Measurements from ENCODE around the gene KIF1A.

KIF1A gene

DNA sequence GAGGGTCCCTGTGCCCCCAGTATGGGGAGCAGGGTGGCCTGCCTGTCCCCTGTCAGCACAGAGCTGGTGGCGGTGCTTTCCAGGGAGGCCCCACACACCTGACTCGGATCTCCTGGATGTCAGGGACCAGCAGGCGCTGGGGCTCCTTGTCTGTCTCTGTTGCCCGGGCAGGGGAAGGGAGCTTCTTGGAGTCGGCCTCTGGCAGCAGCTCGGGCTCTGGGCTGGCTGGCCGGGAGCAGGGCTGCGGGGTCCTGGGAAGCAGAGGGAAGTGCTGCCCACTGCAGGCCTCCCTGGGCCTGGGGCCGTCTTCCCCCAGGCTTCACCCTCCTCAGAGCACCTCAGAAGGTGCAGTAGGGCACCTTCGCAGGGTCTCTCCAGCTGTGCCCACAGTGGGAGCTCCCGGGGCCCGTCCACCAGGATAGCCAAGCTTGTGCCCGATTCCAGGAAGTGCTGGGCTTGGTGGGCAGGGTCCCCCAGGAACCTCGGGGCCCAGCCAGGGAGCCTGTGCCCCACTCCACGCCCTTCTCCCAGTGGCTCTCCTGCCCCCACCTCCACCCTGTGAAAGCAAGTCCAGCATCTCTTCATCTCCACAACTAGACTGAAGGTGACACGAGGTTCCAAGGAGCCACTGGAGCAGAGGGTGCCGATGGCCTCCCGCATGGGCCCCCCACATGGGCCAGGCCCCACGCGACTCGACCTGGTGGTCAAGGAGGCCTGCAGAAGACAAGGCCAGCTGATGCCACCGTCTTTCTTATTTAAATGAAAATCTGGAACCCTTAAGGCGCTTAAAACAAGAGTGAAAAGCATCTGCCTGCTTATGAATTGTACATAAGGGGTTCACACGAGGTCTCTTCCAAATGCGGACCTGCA is 100.1 kb downstream of the KIF1A start:
- no peak for DNase-seq (ENCODE audit: low spot score)

DNA sequence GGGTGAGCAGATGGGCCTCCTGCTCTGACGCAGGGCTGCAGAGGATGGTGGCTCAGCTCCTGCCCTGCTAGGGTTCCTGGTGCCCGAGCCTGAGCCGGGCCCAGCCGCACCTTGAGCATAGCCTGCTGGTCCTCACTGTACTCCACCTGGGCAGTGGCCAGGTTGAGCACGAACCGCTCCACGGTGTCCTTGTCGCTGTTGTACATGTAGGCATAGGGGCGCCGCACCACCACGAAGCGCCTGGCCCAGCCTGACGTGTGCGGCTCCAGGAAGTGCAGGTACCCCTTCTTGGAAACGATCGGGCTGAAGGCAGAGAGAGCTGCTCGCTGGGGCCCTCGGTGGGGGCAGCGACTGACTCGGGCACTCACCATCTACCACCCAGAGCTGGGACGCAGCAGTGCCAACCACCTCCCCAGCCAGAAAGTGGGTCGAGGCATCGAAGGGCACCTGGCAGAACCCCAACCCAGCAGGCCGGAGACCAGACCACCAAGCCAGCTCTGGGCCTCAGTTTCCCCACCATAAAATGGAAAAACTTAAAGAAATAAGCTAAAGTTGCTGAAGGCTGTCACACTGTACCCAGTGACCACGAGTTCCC is 101.0 kb downstream of the KIF1A start:
- DNase-seq (ENCODE audit: low spot score) = no peak

DNA sequence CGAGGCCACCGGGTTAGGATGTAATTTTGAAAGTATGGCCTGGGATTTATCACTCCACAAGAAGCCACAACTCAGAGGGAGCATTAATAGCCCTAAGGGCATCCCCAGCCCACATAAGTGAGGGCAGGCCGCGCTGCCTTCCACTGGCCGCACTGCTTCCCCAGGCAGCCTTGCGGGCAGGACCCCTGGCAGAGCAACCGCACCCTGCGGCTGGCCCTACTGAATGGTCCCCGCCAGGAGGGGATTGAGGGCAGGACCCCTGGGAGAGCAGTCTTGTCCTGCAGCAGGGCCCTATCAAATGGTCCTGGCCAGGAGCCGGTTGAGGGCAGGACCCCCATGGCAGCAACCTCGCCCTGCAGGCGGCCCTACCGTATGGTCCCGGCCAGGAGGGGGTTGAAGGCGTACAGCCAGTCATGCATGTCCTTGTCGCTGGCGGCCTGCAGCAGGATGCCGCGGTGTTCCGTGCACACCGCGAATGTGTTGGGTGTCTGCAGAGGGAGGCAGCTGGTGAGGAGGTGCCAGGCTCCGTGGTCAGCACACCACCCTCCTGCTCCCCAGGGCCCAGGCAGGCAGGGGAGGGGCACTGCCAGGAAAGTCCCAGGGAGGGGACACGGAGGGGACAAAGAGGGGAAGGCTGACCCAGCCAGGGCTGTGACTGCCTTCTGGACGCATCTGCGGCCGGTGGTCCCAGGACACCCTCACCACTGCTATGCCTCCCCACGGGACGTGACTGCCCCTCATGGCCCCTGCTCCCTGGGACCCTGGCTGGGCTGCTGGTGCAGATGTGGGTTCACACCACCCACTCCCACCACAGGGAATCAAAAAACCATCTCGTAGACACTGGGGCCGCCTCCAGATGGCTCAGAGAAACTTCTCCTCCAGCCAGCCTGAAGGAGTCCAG is 102.1 kb downstream of the KIF1A start:
- DNase-seq (ENCODE audit: low spot score) = no peak

DNA sequence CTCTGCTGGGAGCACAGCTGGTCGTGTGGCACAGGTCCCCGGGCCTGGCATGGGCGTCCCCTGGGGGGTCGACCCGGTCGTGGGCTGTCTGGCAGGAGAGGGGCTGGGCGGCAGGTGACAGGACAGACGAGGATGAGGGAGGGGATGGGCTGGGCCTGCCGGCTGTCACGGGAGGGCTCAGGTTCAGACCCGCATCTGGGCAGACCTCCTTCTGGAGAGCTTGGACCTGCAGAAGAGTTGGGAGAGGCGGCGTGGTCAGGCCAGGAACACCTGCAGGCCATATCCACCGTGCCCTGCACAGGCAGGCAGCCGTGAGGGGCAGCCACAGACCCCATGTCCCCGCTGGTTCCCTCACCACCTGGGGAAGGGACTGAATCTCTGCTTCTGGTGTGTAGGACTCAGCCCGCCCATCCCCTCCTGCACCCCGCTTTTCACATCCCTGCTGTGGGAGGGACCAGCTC is 102.8 kb downstream of the KIF1A start:
- DNase-seq (ENCODE audit: low spot score) = no peak

DNA sequence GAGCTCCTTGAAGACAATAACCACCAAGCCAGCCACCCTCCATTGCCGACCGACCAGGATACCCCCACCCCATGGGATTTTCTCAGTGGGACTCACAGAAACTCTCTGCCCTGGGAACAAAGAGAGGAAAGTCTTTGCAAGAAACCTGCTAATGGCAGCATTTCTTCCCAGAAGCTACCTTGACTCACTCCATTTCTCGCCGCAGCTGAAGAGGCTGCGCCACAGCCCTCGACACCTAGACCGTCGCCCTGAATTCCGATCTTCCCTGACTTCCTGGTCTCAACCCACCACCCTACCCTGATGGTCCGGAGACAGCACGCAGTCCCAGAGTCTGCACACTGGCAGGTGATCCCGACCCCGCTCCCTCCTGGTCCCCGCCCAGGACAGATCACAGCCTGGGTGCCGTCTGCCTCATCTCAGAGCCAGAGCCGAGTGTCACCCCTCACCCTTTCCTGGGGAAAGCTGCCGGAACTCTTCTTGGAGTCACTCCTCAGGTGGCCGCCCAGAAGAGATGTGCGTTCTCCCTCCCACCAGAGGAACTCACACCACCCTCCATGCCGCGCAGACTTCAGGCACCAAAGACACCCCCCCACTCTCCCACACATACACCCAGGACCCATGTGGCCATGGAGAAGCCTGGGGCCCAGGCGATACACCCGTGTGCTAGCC is 103.8 kb downstream of the KIF1A start:
- DNase-seq (ENCODE audit: low spot score) = no peak

DNA sequence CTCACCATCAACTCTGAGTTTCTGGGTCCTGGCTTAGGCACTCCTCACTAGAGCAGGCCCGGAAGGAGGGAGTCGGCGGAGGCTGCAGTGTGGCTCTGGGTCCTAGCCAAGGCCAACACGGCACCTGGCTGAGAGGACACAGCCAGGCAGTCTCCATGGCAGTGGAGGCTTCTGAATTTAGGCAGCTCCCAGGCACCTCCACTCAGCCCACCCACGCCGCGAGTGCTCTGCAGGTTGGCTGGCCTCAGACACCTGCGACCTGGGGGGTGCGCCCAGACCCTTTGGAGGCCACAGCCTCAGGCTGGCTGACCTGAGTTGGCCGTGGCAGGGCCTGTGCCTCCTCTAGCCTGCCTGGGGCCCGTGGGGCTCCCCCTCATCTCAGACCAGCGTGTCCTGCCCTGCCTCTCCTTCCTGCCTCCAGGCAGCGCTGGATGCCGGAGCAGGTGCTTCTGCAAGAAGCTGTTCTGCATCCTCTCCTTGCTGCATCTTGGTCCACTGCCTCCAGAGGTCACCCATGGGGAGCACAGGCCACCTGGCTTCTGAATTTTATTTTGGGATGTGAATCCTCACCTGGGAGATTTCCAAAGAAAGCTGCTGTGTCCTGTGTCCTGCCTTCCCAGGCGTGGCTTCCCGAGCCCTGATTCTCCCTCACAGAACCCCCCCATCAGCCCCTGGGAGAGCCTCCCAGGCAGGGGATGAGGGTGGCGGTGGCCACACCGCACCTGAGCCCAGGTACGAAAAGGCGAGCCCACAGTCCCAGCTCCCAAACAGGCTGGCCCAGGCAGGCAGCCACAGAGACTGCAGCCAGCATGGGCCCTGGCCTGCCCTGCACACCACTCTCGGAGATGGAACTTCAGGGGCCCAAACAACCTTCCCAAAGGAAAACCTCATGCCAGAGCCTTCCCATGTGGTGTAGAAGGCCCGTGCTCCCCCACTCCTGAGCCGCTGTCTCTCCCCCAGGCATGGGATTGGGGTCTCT is 105.0 kb downstream of the KIF1A start:
- no peak for DNase-seq (ENCODE audit: low spot score)

DNA sequence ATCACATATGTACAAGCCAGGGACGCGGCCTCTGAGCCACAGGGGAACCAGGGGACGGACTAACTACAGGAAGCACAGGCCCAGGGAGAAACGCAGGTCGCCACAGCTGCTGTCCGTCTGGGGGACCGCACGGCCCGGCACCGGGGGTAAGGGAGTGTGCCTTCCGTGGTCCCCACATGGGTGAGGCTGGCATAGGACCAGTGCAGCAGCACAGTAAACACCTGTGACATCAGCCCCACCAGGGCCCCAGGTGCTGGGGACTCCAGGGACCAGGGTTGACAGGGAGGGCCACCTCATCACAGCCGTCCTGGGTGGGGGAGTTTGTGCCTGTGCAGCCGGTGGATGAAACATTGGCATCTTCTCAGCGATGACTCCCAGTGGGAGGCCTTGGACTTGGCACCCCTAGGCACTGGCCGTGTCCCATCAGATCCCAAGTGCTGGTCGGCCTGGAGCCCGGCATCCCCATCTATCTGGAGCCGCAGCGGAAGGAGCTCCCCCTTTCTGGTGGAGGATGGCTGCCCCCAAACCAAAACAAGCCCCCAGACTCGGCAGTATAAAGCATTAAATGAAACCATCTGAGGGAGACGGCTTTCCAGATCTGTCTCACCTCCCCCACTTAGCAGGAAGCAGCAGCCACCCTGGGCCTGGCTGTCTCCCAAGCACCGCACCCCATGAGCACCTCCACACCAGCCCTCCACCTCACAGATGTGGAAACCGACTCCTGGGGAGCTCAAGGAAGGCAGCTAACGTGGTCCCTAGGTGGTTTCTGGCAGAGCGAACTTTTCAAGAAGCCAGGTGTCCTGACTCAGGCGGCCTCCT is 105.9 kb downstream of the KIF1A start:
- DNase-seq (ENCODE audit: low spot score) = no peak

DNA sequence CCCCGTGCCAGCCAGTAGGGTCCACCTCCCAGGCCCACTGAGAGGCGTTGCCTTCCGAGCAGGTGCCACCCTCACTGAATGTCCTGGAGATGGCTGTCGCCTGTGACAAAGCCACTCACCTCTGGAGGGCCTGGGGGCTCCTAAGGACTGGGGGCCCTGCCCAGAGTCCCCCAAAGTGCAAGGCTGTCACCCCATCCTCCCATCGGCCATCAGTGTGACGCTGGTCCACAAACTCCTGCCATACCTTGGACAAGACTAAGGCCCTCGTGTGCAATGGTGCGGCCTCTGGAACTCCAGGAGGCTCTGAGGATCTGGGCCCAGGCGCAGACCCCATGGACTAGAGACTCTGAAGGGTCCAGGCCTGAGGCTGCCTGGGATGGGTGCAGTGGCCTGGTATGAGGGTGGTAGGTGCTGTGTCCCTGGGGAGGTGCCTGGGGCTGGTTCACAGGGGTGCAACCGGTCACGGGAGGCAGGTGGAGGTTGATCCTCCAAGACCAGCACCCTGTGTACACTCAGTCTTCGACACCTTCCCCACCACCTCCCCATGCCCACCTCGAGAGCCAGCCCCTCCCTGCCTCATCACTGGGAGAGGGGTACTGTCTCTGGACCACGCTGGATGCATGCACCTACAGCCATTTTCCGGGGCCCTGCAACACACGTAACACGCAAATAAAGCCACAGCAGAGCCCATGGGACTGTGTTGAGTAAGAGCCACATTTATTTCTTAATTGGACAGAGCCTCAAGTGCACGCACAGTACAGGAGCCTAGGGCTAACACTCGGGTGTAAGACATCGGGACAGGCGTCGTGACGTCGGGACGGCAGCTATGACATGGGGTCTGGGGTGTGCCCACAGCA is 106.7 kb downstream of the KIF1A start:
- DNase-seq (ENCODE audit: low spot score) = no peak

DNA sequence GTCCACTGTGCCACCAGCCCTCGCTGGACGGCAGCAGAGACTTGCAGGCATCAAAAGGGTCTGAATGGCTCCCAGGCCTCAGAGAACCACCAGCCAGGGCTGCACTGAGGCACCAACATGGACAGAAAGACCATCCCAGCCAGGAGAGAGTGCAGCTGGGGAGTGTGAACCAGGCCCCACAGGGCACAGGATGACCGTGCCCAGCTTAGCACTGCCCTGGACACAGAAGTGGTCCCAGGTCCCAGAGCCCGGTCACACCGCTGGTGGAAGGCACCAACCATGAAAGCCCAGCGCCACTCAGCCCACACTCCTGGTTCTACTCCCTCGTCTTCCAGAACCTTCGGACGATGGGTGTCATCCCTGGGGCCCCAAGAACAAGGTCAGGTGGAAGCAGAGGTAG is 107.9 kb downstream of the KIF1A start:
- no peak for DNase-seq (ENCODE audit: low spot score)

DNA sequence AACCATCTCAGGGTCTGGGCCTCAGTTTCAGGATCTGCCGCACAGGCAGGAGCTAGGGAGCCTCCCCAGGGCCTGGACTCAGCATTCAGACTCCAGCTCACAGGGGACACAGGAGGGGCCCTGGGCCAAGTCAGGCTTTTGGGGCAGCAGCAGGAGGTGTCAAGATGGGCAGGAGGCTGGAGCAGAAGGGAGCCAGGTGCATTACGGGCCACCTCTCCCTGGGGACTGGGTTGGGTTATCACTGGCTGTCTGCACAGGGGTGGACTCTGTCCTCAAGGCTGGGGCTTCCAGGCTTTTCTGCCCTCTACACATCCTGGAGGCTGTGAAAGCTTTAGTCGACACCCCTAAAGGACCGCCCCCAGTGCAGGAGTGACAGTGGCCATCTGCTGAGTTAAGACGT is 108.3 kb downstream of the KIF1A start:
- DNase-seq (ENCODE audit: low spot score) = no peak

DNA sequence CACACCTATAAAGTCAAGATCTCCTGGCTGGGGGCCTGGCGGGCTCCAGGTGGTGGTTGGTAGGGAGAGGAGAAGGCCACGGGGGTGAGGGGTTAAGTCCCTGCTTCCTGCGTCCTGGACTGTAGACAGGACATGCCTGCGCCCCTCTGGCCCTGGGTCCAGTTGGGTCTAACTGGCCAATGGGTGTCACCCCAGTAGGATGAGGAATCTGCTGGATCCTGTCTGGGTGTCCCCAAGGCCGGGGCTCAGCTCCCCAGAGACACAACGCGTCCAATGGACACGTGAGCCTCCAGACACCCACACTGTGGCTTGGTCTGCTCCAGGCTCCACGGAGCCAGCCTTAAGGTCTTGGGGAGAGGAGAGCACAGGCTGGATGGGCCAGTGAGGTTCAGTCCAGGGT is 108.7 kb downstream of the KIF1A start:
- no peak for DNase-seq (ENCODE audit: low spot score)

DNA sequence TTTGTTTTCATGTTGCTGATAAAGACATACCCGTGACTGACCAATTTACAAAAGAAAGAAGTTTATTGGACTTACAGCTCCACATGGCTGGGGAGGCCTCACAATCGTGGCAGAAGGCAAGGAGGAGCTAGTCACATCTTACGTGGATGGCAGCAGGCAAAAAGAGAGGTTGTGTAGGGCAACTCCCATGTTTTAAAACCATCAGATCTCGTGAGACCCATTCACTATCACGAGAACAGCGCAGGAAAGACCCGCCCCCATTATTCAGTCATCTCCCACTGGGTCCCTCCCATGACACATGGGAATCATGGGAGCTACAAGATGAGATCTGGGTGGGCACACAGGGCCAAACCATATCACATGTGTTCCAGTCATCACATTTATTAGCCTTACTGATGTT is 111.6 kb downstream of the KIF1A start:
- no peak for DNase-seq (ENCODE audit: low spot score)

DNA sequence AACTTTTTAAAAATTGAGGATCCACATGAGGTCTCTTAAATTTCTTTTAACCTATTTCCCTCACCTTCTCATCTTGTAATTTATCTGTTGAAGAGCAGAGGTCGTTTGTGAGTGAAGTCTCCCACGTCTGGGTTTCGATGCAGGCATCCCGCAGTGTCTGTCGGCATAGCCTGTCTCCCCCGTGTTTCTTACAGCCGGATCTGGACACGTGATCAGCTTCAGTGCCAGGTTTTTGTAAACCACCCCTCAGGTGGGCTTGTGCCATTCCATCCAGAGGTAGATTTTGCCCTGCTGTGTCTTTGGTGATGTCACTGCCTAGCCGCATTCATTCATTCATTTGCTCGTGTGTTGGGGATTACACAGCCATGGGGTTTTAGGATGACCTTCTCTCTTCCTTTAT is 112.2 kb downstream of the KIF1A start:
- no peak for DNase-seq (ENCODE audit: low spot score)

DNA sequence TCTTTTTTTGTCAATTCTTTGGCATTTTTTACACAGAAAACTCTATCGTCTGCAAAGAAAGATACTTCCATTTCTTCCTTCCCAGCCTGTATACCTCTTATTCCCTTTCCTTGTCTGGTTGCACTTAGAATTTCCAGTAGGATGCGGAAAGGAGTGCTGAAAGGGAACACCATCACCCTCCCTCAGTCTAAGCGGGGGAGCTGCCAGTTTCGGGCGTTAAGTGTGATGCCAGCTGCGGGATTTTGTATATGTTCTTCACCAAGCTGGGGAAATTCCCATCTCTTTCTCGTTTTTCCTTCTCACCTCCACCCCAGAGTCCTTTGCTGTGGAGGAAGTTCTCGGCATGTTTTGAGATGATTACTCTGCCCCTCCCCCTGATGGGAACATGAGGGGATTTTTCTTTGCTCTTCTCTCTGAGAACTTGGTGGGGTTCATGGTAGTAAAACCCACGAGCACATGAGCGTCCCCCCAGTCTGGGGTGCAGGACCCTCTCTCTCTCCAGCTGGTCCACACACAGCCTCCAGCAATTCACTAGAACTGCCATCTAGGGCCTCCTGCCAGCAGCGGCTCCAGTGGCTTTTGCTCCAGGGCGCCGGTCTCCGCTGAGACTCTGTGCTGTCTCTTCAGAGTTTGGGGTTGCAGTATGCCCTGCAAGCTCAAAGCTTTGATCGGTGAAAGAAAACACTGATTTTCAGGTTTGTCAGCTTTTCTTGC is 112.8 kb downstream of the KIF1A start:
- no peak for DNase-seq (ENCODE audit: low spot score)

DNA sequence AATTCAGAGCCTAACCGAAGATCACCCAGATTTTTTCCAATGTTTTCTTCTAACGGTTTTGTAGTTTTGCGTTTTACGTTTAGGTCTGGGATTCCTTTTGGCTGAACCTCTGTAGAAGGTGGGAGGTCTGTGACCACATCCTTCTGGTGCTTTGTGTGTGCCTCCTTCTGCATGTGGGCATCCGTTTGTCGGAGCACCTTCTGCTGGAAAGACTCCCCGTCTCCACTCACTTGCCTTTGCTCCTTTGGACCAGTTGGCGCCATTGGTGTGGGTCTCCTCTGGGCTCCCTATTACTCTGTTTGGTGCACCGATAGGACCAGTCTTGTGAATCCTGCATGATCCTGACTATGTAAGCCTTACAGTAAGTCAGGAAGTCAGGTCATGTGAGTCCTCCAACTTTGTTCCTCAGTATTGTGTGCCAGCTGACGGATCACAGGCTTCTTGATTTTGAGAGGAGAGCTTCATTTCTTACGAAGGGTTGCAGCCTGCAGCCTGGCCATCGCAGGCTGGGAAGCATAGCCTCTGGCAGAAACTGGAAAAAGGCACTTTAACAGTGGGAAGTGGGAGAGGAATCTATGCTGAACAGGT is 114.7 kb downstream of the KIF1A start:
- no peak for DNase-seq (ENCODE audit: low spot score)

DNA sequence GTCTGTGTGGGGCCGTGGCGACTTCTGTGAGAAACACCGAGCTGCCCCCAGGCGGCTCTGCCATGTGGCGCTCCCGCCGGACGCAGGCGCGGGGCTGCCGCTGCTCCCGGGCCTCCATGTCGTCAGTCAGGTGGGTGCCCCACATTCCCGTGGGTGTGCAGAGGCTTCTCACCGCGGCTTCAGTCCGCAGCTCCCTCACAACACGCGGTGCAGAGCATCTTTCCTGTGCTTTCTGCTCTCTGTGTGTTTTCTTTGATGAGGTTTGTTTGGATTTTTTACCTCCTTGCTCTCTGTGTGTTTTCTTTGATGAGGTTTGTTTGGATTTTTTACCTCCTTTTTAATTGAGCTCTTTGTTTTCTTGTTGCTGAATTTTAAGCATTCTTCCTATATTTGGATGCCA is 115.4 kb downstream of the KIF1A start:
- no peak for DNase-seq (ENCODE audit: low spot score)

DNA sequence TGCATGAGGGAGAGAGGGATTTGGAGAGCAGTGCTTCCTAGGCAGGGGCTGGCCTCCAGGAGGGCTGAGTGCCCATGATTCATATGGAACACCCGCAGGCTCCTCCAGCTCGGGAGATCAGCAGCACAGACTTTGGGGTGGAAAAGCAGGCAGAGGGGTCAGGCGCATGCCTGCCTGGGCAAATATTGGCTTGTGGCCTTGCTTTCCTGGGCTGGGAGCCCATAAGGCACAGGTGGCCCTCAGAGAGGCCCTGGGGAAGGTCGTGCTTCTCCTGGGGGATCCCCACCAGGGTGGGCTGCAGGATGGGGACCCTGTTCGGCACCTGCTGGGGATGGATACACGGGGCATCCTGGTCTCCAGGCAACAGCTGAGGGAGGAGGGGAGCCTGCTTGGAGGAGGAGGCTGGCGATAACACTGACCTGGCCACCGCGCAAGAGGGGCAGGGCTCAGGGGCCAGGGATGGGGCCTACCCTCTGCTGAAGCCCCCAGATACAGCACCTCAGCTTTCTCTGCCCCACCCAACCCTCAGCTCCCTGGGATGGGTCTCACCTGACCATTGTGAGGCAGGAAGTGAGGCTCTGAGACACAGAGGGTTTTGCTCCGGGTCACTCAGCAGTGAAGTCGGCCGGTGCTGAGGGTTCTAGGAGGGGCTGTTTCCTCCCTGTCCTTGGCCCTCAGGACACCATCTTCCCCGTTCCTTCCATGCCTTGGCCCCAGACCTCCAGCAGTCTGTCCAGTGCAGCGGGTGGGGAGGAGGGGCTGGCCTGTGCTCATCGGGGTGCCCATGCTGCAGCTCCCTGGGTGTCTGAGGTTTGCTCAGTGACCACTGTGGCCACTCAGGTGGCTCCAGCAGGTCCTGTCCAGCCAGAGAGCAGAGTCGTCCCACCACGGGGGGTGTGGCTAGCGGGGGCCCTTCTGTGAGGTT is 116.3 kb downstream of the KIF1A start:
- DNase-seq (ENCODE audit: low spot score) = no peak

All from RKO (cell line).